NCI-H1105 treated with DMSO at 0.1 percent for 48 hours (cell line): ENCODE results near the gene CAMK2D.
"Not testable (repeated sequence)": the region's sequence is repeated elsewhere in the genome, so short reads cannot be mapped to it uniquely, and the experiment has no call there.

Experiments
- DNase-seq: peaks from one replicate; lab custom pipeline; 2025; lab: John Stamatoyannopoulos, UW

CAMK2D gene

DNA sequence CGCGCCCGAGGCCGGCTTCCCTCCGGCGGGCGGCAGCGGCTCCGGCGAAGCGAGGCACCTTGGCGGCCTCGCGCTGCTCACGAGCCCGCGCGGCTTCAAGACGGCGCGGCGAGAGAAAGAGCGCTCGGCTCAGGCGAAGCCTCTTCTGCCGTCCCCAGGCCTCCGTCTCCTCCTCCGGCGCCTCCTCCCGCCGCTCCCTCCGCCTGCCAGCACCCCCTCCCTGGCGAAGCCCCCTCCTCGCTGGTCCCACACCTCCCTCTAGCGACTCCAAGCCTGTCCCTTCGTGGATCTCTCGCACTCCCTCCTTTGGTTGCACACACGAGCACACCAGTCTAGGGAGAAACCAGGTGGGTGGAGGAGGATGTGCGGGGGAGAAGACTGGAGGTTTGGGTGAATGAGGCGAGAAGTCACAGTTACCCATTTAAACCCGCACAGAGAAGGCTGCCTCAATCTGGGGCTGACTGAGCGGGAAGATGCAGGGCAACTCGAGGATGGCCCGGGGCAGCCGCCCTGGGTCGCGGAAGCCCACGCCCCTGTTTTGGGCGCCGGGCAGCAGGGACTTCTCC, at the start of gene CAMK2D:
CAMK2D (minus strand) TSS at position 119 of the 566 bp plus-strand sequence. CDS start 670 bp downstream, outside the sequence.
- peak; percentile 56 for DNase-seq

DNA sequence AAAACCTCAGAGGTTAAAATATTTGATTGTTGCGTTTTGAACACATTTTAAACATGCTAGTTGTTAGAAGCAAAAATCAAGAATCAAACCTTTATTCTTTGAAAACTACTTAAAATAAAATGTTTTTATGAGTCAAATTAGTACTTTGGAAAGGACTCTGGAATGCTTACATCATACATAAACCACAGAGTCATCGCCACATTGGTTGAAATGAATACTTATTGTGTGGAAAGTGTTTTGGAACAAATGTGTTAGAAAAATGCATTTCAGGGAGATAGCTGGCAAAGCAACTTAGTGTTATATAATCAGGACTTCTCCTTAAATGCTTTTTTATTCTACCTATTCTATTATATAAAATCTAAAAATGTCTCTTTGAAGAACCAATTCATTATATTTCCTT, 49.4 kb upstream of the CAMK2D start:
- no peak for DNase-seq

DNA sequence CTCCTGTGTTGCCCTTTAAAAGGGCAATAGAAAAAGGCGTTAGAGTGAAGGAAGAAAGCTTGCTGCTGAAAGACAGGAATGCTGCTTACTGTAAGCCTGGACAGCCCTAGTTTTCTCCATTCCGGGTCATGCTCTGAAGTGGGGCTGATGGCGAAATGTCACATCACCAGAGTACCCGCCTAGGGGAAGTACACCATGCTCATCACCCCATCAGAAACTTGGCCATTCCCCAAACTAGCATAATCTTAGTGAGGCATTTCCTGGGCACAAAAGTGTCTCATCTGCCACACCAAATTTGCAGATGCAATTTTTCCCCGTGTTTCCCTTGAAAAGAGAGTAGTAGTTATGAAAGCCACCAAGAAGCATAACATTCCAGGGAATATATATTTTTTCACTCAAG, 47.8 kb upstream of the CAMK2D start:
- no peak for DNase-seq

DNA sequence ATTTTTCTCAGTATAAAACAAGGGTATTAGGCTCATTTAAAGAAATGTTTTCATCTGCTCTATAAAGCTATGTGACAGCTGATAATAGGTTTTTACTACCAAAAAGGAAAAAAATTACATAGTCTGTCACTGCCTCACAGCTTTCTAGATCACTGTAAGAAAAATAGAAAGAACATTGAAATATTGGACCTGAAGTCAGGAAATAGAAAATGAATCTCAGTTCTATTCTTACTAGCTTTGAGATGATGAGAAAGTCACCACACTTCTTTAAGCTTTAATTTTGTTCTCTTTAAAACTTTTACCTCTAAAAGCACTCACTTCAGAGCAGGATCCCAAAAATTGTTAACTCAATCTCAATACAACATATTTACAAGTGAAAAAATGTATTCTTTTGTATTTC, 45.3 kb upstream of the CAMK2D start:
- DNase-seq: no peak

DNA sequence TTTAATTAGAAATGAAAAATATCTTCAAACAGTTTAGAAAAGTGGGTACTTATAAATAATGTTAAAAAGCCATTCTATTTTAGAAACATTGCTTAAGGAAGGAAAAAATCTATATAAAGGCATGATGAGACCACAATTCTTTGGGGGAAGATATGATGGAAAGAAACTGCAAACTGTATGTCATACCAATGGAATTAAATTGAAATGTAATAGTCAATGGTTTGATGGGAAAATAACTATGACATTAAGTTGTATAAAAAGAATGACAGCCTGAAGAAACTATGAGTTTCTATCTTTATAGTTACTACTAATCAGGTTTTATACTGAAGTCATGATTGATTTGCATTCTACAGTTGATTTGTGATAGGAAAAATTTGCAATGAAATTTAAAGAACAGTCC, 40.3 kb upstream of the CAMK2D start:
- no peak for DNase-seq

DNA sequence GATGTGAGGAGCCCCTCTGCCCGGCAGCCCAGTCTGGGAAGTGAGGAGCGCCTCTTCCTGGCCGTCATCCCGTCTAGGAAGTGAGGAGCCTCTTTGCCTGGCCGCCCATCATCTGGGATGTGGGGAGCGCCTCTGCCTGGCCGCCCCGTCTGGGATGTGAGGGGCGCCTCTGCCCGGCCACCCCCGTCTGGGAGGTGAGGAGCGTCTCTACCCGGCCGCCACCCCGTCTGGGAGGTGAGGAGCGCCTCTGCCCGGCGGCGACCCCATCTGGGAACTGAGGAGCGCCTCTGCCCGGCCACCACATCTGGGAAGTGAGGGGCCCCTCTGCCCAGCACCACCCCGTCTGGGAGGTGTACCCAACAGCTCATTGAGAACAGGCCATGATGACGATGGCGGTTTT, 34.8 kb upstream of the CAMK2D start:
- DNase-seq: not testable (repeated sequence)

DNA sequence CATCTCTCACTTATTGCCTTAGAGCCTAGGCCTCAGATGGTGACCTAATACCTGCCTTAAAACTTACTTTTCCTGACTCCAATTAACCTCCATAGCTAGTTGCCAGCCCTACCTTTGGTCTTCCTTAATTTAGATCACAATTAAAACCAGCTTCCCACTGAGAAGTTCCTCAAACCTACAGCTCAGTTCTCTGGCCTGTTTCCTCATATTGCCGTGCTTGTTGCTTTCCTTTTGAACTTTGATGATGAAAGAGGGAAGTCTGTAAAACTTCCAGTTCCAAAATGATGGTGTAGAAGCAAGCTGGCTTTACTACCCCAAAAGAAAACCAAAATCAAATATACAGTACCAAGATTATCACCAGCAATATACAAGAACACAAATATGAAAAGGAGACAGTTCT, 28.9 kb upstream of the CAMK2D start:
- DNase-seq: no peak

DNA sequence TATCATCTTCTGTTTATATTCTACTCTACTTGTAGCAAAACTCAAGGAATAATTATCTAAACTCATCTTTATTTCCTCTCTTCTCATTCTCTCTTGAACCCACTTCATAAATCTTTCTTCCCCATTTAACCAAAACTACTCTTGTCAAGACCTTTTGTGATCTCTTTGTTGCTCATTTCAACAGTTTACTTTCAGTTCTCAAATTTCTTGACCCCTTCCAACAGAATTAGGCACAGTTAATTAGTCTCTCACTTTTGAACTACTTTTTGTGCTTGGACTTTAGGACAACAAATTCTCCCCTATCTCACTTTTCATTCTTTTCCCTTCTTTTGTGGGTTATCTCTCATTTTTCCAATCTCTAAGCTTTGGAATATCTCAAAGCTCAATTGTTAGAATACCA, 27.4 kb upstream of the CAMK2D start:
- DNase-seq: no peak

DNA sequence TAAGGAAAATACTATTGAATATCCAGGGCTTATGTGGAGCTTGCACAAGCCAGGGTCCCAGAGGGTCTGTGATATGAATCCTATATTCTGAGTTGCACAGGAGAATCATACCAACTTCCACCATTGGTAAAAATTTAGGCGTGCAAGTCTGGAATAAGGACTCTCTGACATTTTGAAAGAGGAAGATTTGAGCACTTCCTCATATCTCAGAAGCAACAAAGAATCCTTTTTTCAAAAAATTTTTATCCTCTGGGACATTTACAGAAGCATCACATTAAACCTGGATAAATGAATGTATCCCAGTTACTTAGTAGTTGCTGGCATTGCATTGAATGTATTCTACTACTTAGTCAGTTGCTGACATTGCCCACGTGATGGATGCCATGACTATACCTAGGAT, 24.2 kb upstream of the CAMK2D start:
- no peak for DNase-seq

DNA sequence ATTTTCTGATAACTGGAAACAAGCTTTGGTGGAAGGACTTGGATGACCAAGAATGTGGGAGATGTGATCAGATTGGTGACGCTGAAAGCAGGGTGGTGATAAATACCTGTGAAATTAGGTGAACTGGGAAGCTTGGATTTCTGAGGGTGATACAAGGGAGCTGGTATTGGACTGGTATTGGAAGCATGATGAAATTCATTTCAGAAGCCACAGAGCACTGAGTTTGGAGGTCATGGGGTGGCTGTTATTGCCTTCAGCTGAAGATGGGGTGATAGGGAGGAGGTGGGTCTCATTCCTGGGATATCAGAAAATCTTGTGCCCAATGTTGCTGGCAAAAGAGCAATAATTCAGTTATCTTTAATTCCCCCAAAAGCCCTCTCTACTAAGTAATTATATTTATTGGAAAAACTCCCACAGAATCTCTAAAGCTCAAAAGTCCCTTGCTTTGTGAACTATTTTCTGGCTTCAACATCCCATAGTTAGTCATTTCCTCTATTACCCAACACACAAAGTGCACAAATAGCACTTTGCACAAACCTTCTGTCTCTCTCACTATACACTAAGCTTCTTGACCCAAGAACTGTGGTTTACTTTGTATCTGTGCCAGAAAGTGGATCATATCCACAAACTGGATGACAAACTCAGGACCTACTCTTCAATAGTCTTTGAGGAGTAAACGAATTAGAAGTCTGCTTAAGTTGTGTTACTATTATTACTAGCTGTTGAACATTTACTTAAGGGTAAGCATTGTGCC, 23.1 kb upstream of the CAMK2D start:
- DNase-seq: no peak

DNA sequence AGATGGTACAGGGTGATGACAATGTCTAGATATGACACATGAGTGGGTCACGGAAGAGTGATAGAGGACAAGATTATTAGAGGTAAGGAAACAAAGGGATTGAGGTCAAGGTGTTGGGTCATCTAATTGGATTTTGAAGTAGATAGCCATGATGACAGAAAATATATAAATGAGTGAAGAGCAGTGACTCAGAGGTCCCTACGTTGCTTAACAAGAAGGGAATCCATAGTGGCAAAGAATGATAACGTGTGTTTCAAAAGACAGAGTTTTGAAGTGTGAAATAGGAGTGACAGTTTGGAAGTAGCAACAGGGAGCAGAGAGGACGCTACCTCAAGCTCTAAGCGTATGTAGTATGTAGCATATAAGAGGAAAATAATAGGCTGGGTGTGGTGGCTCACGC, 22.2 kb upstream of the CAMK2D start:
- no peak for DNase-seq

DNA sequence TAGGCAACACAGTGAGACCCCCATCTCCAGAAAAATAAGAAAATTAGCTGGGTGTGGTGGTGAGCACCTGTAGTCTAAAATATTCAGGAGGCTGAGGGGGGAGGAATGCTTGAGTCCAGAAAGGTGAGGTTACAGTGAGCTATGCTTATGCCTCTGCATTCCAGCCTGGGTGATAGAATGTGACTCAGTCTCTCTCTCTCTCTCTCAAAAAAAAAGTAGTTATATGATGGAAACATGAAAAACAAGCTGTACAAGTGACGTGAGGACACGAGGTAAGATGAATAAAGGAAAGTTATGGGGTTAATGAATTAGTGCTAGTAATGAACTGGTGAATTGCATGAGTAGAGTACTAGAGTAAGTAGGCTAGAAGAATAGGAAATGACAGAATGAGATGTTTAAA, 21.8 kb upstream of the CAMK2D start:
- no peak for DNase-seq

DNA sequence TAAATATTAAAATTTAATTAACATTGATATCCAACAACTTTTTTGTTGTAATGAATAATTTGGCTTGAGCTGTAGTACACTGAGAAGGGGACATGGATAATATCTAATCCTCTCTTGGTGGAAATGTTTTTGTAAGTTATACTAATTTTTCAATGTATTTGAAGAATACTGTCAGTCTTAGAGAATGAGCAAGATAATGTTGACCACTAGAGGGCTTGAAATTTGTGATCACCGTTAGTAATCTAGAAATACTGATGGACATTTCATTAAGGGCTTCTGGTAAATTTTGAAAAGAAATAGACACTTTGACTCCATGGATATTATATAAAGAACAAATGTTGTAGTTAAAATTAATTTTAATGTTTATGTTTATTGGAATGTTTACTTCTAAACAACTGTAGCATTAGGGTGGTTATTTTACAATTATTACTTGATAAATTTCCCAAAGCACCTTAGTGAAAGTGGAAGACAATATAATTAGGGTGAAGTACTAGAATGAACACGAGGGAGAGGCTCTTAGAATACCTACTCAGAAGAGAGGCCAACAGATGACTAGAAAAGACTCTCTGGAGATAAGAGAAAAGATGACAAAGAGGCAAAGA, 20.0 kb upstream of the CAMK2D start:
- peak; percentile 7 for DNase-seq

DNA sequence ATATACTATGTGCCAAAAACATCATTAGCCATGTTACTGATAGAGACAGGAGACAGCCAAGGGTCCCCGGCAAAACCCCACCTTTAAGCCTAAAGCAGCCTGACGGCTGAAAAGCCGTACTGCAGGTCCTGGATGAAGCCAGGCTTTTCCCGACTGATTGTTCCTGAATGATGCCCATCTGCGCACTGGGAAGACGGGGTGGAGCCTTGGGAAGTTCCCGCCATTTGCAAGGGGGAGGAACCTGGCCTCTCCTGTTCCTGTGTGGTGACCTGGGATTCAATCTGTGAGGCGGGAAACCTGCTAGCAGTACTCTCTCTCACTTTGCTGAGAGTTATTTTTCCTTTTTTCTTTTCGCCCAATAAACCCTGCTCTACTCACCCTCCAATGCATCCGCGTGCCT, 15.1 kb upstream of the CAMK2D start:
- no peak for DNase-seq

DNA sequence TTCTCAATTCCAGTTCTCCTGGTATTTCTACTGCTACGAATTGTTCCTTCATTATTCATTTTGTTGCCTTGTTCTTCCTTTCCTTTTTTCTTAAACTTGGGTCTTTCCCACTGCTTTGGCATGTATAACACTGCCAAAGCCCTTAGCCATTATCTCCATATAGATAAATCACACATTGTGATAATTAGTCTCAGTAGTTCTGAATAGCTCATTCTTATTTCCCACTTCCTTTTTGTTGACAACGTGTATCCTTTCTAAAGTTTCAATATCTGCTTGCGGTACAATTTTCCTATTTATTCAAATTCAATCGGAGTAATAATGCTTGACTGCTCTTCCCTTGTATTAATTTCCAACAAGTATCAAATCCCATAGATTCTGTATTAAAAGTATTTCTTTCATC, 14.5 kb upstream of the CAMK2D start:
- DNase-seq: no peak

DNA sequence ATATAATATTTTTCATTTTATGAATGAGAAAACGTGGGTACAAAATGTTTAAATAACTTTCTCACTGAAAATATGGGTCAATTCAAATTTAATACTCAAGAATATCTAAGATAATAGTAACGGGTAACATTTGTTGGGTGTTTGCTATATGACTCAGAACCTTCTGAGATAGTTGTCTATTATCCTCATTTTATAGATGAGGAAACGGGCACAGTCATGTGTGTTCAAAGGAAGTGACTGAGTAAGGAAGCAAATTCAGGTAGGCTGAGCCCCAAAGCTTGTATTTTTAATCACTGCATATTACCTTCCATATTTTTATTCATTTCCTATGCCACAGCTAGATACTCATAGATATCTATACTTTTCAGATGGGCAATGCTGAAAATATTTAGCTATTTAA, 12.2 kb upstream of the CAMK2D start:
- DNase-seq: no peak

DNA sequence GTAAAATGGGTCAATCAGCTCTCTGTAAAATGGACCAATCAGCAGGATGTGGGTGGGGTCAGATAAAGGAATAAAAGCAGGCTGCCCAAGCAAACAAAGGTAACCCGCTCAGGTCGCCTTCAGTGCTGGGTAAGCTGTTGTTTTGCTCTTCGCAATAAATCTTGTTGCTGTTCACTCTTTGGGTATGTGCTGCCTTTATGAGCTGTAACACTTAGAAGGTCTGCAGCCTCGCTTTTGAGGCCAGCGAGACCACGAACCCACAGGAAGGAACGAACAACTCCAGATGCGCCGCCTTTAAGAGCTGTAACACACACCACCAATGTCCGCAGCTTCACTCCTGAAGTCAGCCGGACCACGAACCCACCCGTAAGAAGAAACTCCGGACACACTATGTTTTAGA, 11.5 kb upstream of the CAMK2D start:
- no peak for DNase-seq

DNA sequence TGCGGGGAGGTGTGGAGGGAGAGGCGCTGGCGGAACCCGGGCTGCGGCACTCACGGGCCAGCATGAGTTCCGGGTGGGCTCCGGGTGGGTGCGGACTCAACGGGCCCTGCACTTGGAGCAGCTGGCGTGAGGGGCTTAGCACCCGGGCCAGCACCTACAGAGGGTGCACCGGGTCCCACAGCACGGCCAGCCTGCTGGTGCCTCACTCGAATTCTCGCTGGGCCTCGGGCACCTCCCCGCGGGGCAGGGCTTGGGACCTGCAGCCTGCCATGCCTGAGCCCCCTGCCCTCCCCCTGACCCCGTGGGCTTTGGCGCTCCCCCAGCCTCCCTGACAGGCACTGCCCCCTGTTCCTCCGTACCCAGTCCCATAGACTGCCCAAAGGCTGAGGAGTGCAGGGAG, 10.8 kb upstream of the CAMK2D start:
- no peak for DNase-seq

DNA sequence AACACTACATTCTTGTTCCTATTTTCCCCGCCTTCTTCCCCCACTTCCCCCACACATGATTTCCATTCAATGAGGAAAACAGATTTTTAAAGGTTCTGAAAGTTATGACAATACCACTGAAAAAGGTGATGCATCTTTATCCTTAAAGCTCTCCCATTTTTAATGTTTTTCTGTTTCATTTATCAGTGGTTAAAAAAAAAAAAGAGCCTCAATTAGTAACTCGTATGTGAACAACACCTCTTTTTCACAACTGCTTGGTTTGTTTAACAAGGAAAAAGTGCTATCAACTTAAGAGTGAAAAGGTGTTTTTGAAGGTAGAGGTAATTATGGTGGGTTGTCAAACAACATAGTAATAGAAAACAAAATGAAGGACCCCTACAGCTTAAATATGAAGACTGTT, 8.2 kb upstream of the CAMK2D start:
- DNase-seq: no peak

DNA sequence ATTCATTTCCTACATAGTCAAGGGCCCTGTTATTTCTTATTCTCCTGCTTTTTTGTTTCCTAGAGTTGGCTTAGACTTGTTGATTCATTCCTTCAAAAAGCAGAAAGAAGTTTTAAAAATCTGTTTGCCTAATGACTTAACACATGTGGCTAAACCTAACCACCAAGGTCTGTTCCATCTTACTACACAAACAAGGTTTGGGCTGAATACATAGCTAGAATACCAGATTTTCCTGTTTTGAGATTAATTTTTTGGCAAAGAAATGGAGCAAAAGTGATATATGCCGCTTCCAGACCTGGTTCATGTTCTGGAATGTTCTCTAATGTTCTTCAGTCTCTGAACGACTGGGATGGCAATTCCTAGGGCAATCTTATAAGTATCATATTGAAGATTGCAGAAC, 7.4 kb upstream of the CAMK2D start:
- no peak for DNase-seq

DNA sequence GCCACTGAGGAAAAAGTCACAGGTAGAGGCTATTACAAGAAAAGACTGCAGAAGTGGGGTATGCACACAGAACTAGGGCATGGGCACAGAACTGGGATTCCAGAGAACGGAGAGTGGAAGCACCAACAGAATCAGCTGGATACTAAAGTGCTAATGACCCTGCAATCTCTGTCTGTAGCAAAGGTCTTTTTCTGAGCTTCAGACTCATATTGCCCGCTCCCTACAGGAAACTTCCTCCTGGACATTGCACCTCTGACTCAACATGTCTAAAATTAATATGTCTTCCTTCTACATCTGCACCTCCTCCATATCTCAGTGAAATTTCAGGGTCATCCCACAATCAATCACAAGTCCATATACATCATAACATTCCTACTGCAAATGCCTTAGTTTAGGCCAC, 5.3 kb upstream of the CAMK2D start:
- no peak for DNase-seq

DNA sequence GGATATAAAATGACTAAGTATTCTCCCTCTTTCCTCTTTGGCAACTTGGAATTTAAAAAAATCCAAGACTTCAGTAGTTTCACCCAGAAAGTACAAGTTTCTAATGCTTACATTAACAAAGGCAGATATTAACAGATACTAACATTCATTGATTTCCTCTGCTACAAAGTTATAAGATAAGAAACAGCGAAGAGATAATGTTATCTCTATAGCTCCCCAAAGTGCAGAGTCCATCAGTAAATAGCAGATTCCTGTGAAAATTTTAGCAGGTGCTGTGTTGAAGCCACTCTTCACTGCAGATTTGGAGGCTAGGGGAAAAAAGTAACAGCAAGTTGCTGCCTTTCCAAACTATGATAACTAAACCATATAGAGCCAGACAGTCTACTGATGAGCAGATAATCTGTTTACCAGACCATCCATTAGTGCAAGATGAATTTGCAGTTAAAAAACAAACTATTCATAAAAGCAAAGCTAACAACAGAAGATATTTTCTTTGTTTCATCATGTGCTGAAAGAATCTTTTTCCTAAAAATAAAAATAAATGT, 3.3 kb upstream of the CAMK2D start:
- no peak for DNase-seq

DNA sequence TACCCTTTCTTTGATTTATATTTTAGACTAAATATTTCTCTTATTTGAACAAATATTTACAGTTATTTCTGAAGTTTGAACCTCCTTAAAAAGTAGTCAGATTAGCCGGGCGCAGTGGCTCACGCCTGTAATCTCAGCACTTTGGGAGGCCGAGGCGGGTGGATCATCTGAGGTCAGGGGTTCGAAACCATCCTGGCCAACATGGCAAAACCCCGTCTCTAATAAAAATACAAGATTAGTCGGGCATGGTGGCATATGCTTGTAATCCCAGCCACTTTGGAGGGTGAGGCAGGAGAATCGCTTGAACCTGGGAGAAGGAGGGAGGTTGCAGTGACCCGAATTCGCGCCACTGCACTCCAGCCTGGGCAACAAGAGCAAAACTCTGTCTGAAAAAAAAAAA, 2.4 kb upstream of the CAMK2D start:
- not testable (repeated sequence) for DNase-seq

DNA sequence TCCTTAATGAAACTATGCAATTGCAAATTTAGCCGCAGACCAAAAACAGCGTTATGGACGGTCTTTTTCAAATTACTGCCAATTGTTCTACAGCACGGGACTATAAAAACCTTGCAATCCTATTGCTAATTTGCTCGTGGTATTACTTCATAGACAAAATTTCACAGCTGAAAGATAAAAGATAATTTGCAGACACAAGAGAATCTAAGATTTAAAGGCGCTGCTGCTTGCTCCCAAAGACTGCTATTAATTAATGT, 1.4 kb upstream of the CAMK2D start:
- DNase-seq: no peak
